Progenitor cell of endocrine pancreas (in vitro differentiated cells): ENCODE data around the gene ZBTB17. TPM values are rescaled to one million over a fixed set of nuclear protein-coding genes. Genes with fewer than 3 reads are reported as not detected.

Experiments
- DNase-seq: peaks from one replicate; pipeline ENCODE4 v3.0.0; 2021; ENCODE audit warnings: low spot score; ENCODE audit not compliant: unreplicated experiment
- H3K27ac Mint-ChIP-seq: 2 replicates; pipeline ENCODE4 v1.8.0; 2021; ENCODE audit warnings: mild to moderate bottlenecking, moderate library complexity, mixed read lengths
- H3K27me3 Mint-ChIP-seq: 2 replicates; pipeline ENCODE4 v1.8.0; 2021; ENCODE audit warnings: mixed read lengths
- H3K36me3 Mint-ChIP-seq: 2 replicates; pipeline ENCODE4 v1.8.0; 2022; ENCODE audit warnings: mixed read lengths; ENCODE audit not compliant: insufficient read depth
- H3K4me1 Mint-ChIP-seq: 2 replicates; pipeline ENCODE4 v1.8.0; 2021; ENCODE audit warnings: low read depth, mixed read lengths
- H3K4me3 Mint-ChIP-seq: 2 replicates; pipeline ENCODE4 v1.8.0; 2021; ENCODE audit warnings: low read depth, mild to moderate bottlenecking, moderate library complexity, mixed read lengths
- H3K9me3 Mint-ChIP-seq: 2 replicates; pipeline ENCODE4 v1.8.0; 2021; ENCODE audit warnings: low read depth, mixed read lengths
- total RNA-seq: library from RNA; stranded (reverse); gene quantifications from 2 replicates; pipeline ENCODE4 v1.2.1, GENCODE V29; 2021
- TF ChIP-seq, protein P1 (sequence below): fragments of 200-600 bp; sonication (generic); IDR thresholded peaks from one replicate; pipeline ENCODE4 v1.5.0; 2021; ENCODE audit warnings: antibody characterized with exemption, mild to moderate bottlenecking; ENCODE audit not compliant: unreplicated experiment

The ZBTB17 gene
- total RNA-seq, 1 donor from 2014 or later: 57.7 TPM

GRCh38 chr1:15972409-15972808 lies 3.5 kb downstream of the ZBTB17 start:
- Mint-ChIP-seq H3K36me3 (peaks cover 35% of the 10 kb centered on the region), H3K9me3 (peaks cover 15% of the 10 kb centered on the region), H3K4me1 (peaks cover 6% of the 10 kb centered on the region), H3K27ac (no peak overlapping the region), H3K27me3 (no peaks in the 10 kb centered on the region), H3K4me3 (no peak overlapping the region)
- TF ChIP-seq, protein P1, sequence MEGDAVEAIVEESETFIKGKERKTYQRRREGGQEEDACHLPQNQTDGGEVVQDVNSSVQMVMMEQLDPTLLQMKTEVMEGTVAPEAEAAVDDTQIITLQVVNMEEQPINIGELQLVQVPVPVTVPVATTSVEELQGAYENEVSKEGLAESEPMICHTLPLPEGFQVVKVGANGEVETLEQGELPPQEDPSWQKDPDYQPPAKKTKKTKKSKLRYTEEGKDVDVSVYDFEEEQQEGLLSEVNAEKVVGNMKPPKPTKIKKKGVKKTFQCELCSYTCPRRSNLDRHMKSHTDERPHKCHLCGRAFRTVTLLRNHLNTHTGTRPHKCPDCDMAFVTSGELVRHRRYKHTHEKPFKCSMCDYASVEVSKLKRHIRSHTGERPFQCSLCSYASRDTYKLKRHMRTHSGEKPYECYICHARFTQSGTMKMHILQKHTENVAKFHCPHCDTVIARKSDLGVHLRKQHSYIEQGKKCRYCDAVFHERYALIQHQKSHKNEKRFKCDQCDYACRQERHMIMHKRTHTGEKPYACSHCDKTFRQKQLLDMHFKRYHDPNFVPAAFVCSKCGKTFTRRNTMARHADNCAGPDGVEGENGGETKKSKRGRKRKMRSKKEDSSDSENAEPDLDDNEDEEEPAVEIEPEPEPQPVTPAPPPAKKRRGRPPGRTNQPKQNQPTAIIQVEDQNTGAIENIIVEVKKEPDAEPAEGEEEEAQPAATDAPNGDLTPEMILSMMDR: no peak
- DNase-seq: no peak

- TF ChIP-seq, protein P1: no peak
- Mint-ChIP-seq H3K36me3 (peaks cover 38% of the 10 kb centered on the region), H3K4me3 (no peak overlapping the region), H3K27ac (no peak overlapping the region), H3K9me3 (peaks cover 10% of the 10 kb centered on the region), H3K4me1 (peaks cover 6% of the 10 kb centered on the region), H3K27me3 (no peaks in the 10 kb centered on the region)
- no peak for DNase-seq
Observed at GRCh38 chr1:15970911-15971310, 5.0 kb downstream of the ZBTB17 start.

DNA sequence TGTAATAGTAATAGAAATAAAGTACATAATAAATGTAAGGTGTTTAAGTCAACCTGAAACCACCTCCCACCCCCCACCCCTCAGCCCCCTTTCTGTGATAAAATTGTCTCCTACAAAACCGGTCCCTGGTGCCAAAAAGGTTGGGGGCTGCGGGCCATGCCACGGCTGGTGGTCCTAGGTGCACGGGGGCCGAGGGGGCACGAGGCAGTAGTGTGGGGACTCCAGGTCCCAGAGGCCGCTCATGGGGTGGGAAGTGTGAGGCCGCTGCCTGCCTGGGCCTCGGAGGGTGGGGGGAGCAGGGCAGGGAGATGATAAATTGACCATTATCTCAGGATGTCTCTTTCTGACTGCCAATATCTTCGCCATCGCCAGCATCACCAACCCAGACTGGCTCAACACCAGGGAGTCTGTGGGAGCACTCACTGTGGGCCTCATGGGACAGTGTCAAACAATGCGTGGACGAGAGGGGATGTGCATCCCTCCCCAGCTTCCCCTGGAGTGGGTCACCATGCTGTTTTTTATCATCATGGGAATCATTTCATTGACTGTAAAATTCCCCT lies 6.5 kb downstream of the ZBTB17 start:
- Mint-ChIP-seq H3K27me3 (no peaks in the 10 kb centered on the region), H3K9me3 (peaks cover 10% of the 10 kb centered on the region), H3K4me1 (no peaks in the 10 kb centered on the region), H3K4me3 (no peak overlapping the region), H3K36me3 (peaks cover 44% of the 10 kb centered on the region), H3K27ac (no peak overlapping the region)
- no peak for DNase-seq
- TF ChIP-seq, protein P1: no peak

GRCh38 chr1:15968172-15968571 lies 7.7 kb downstream of the ZBTB17 start:
- Mint-ChIP-seq H3K27ac (no peak overlapping the region), H3K27me3 (no peaks in the 10 kb centered on the region), H3K4me3 (no peak overlapping the region), H3K9me3 (peaks cover 10% of the 10 kb centered on the region), H3K36me3 (peaks cover 44% of the 10 kb centered on the region), H3K4me1 (no peaks in the 10 kb centered on the region)
- DNase-seq: no peak
- TF ChIP-seq, protein P1: no peak

DNA sequence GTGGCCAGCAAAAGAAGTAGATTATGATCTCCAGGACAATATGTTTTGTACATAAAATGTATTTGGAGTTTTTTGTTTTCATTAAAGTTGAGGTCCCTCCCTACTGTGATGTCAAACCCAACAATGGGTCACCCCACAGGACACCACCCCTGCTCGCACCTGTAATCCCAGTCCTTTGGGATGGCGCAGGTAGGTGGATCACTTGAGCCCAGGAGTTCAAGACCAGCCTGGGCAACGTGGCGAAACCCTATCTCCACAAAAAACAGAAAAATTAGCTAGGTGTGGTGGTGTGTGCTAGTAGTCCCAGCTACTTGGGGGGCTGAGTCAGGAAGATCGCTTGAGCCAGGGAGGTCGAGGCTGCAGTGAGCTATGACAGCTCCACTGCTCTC lies 9.0 kb downstream of the ZBTB17 start:
- Mint-ChIP-seq H3K27me3 (no peaks in the 10 kb centered on the region), H3K9me3 (peaks cover 10% of the 10 kb centered on the region), H3K4me3 (no peak overlapping the region), H3K36me3 (peaks cover 37% of the 10 kb centered on the region), H3K4me1 (no peaks in the 10 kb centered on the region), H3K27ac (no peak overlapping the region)
- TF ChIP-seq, protein P1: no peak
- DNase-seq: no peak
